Erythroblast (primary cell): ENCODE results near the gene IL6ST.
"Not testable (repeated sequence)": the region's sequence is repeated elsewhere in the genome, so short reads cannot be mapped to it uniquely, and the experiment has no call there.

Experiments
- DNase-seq, 2 experiments: peaks; one replicate each; lab custom pipeline; 2025; lab: John Stamatoyannopoulos, UW
- GATA1 ChIP-seq: IDR thresholded peaks from 2 replicates; pipeline ENCODE4 v1.6.1; 2011; ENCODE audit warnings: low read depth, mild to moderate bottlenecking, control low read depth, low read length, moderate library complexity
- POLR2A ChIP-seq: IDR thresholded peaks from 2 replicates; pipeline ENCODE4 v1.6.1; 2011; ENCODE audit warnings: mild to moderate bottlenecking, low read length

IL6ST gene

GRCh38 chr5:55966284-55966683 lies 28.5 kb downstream of the IL6ST start:
- DNase-seq, result no peak
- TF ChIP-seq POLR2A, result no peak
- no peak for TF ChIP-seq GATA1

DNA sequence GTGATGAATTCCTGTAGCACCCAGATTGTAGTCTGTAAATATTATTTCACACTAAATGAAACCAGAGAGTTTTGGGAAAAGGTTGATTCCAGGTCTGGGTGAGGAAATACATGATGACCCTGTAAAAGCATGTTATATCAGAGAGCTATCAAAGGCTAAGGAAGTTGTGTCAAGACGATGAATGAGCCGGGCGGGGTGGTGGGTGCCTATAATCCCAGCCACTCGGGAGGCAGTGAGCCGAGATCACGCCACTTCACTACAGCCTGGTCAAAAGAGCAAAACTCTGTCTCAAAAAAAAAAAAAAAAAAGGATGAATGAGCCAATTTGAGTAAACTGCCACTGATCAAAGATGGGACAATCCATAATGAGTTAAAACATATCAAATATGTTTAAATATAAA lies 29.2 kb downstream of the IL6ST start:
- no peak for DNase-seq
- no peak for TF ChIP-seq POLR2A
- TF ChIP-seq GATA1, result no peak

DNA sequence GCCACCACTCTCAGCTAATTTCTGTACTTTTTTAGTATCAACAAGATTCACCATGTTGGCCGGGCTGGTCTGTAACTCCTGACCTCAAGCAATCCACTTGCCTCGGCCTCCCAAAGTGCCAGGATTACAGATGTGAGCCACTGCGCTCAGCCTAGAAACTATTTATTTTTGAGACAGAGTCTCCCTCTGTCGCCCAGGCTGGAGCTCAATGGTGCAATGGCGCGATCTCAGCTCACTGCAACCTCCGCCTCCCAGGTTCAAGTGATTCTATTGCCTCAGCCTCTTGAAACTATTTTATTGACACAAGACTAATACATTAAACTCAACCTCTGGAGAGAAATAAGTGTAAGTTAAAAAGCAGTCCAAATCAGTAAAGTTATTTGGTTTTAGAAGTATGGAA lies 34.0 kb downstream of the IL6ST start:
- TF ChIP-seq POLR2A (no peak), GATA1 (no peak)
- DNase-seq, result no peak

DNA sequence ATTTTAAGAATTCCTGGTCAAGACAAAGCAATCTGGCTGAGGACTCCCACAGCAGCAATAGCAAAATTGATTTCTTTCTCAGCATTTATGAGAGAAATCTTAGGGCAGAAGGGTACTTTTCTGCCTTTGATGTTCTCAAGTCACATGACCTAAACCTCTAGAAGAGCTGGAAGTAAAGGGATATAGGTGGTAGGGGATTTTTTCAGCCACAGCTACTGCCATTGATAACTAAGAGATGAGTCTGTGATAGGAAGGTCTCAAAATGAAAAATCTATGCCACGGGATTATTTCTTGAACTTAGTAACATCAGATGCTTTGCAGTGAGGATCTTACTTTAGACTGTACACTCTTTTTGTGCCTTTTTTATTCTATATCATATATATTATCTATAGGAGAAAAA lies 35.6 kb downstream of the IL6ST start:
- no peak for TF ChIP-seq GATA1
- no peak for TF ChIP-seq POLR2A
- no peak for DNase-seq

DNA sequence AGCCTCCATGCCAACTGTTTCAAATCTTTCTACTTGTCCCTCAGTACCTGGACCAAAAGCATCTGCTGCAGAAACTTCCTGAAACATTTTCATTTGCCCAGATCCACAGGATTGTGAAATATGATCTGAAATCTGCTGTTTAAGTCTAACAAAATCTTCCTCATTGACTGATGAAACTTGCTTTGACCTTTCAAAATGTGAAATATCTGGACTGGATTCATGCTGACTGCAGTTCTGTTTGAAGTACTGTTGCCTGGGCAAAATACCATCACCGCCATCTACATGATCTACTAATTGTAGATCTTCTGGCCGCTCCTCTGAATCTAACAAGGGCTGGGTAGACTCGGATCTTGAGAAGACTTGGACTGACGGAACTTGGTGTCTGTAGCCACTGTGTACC lies 53.6 kb downstream of the IL6ST start:
- DNase-seq, result not testable (repeated sequence)

GRCh38 chr5:55937598-55937997 lies 57.2 kb downstream of the IL6ST start:
- not testable (repeated sequence) for DNase-seq

DNA sequence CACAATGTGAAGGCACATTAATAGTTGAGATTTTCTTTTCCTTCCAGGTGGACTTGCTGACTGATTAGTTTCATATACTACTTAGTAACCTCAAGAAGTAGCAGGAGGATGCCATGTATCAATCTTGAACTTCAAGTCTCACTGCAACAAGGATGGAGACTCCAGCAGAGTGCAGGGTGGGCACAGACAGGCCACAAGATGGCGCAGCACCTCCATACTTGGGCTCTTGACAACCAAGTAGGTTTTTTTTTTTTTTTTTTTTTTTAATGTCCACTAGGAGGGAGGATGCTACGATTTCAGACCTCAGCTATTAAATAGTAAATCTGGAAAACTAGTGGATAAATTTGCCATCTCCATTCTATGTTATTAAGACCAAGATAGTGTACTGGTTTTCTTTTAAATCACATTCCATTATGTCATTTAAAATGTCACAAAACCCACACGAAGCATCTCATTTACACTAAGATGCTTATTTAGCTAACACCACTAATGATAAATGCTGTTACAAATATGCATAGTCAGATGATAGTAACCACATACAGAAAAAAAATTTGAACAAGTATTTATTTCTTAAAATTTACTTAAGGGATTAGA lies 58.6 kb downstream of the IL6ST start:
- TF ChIP-seq POLR2A (no peak), GATA1 (no peak)
- peak; percentile 87 to 91 for DNase-seq

GRCh38 chr5:55935371-55935770 lies 59.4 kb downstream of the IL6ST start:
- DNase-seq, result peak in 1 of 2 experiments; percentile 26
- TF ChIP-seq GATA1 (no peak), POLR2A (no peak)

DNA sequence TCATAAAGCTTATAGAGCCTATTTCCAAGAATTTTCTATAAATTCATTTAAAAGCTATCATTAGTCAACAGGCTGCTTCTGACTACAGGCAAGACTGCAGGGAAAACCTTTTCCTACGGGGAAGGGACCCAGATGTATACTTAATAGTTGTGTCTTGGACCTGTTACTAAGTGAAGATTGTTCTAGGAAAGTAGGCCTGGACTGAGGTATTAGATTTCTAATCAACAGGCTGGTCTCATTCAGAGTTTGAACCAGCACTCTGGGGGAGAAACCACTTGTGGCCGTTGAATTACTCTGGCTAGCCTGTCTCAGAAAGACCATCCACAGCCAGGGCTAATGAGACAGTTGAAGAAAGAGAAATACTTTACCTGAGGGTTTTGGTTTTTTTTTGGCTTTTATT lies 60.0 kb downstream of the IL6ST start:
- no peak for DNase-seq
- TF ChIP-seq GATA1 (no peak), POLR2A (no peak)

DNA sequence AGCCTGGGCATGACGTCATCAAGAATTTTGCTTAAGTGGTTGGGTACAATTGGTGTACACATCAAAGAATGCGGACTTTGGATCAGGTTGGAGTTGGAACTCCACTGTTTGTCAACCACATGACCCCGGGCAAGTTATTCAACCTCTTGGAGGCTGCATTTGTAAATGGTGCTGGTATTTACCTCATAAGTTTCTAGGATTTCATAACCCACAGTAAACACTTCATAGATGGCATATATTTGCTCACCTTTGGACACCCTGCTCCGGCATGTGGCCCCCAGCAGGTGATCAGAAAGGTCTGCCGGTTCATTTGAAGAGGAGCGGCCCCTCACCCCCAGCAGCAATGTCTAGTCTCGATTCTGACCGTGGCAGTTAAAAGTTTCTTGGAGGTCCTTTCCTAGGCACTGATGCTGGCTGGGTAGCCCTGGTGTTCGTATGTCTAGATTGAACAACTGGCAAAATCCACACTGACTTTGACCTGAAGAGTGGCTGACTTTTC lies 60.6 kb downstream of the IL6ST start:
- DNase-seq, result peak in 1 of 2 experiments; percentile 31
- TF ChIP-seq POLR2A, result no peak
- no peak for TF ChIP-seq GATA1

DNA sequence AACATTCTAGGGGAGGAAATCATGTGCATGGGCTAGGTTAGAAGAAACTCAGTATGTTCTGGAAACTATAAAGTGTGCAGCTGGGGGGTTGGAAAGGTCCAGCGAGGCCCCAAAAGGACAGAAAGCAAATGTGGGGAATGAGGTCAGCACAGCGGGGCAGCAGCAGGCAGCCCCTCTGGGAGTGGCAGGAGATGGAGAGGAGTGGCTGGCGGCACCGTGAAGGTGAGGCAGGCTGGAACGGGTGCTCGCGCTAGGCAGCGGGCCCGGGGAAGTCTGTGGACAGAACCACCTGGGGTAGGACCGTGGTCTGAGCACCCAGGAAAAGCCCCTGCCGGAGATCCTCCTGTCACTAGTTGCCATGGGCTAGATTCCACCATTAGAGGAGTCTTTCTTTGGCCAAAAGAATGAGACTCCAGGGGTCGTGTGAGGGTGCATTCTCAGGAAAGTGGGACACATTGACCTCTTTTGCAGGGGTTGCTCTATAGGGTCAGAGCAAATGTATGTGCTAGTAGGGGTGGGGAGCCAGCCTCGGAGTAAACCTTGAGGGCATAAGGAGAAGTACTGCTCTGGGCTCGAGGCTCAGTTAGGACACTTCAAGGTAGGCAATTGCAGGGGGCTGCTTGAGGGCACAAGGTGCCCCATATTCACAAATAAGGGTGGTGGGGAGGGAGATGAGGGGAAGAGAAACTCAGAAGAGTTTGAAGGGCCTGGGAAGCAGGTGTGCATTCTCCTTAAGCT lies 61.2 kb downstream of the IL6ST start:
- DNase-seq, result peak in 1 of 2 experiments; percentile 31
- no peak for TF ChIP-seq GATA1
- TF ChIP-seq POLR2A, result no peak

DNA sequence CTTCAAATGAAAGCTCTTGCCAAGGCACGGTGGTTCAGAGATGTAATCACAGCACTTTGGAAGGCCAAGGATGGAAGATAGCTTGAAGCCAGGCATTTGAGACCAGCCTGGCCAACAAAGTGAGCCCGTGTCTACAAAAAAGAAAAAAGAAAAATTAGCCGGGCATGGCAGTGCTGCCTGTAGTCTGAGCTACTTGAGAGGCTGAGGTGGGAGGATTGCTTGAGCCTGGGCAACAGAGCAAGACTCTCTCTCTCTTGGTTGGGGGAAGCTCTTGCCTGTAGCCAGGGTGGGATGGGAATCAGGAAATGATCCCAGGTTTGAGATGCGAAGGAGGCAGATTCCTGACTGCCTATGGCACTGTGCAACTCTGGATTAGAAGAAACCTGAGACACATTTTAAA lies 62.1 kb downstream of the IL6ST start:
- DNase-seq, result no peak
- no peak for TF ChIP-seq POLR2A
- no peak for TF ChIP-seq GATA1

DNA sequence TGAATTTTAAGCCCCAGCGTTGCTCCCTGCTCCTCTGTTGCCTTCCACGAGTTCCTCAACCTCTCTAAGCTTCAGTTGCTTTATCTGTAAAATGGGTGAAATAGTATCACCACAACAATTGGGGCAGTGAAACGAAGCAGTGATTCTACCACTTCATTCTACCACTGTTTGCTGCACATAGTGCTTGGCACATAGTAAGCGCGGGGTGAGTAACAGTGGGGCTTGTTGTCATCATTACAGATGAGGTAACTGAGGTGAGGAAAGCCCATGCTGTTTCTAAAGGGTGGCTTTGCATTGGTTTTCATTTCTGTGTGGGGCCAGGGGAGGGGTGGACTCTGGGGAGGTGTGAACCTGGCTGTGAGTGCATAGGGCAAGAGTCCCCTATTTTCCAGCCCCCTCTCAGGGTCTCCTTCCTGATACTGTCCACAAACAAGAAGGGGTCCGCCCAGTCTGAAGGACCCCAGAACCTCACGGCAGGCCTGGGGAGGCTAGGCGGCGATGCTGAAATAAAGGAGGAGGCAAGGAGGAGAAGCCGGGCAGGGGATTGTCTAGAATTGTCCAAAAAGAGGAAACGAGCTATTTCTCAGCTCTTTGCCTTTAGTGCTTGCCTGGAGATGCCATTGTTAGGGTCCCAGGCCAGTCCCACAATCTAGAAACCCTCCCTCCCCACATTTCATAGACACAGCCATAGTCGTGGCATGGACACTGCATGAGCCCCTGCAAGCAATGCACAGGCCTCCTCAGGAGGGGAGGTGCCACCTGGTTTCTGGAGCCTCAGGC lies 65.6 kb downstream of the IL6ST start:
- DNase-seq, result no peak
- TF ChIP-seq POLR2A (no peak), GATA1 (no peak)
